ENCODE measurements around the gene NOS1AP.
A peak's percentile ranks its signal among the peaks of the same experiment; 100 is the strongest.

Gene NOS1AP

DNA sequence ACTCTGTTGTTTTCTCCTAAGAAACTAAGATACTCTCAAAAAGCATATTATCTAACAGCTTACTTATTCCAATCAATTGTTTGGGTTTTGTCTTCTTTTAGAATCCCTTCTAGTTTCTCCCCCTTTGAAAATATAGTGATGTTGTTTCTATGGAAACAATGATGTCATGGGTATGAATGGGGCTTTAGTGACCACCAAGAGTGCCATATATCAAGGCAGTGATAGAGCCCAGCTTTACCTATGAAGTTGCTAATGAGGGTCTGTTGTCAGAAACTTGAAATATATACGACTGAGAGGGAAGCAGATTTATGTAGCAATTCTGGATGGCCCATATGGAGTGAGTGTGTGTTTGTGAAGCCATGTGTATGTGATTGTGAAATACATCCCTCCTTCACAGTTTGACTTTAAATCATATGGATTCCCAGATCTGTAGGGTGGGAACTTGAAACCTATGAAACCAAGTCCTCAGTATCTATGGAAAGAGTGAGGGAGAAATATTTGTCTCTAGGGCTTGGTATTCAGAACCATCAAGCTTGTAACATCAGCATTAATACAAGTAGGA lies 190.5 kb downstream of the NOS1AP start:
- H3K4me3 ChIP-seq (ENCODE audit: low read length) = no peak overlapping the region
- no peak overlapping the region for H3K18ac ChIP-seq (ENCODE audit: low read length)
- no peak overlapping the region for H3K27ac ChIP-seq (ENCODE audit: low read depth, low read length)
- no peak overlapping the region for H2BK5ac ChIP-seq (ENCODE audit: low read length)
- H3K4me1 ChIP-seq (ENCODE audit: control insufficient read depth, low read depth, low read length) = peaks cover 3% of the 10 kb centered on the region
- H2BK15ac ChIP-seq (replicated peaks; ENCODE audit: low read depth) = no peak overlapping the region
- no peak overlapping the region for H3K23ac ChIP-seq (ENCODE audit: low read length)
- no peaks in the 10 kb centered on the region for H3K79me2 ChIP-seq (ENCODE audit: control insufficient read depth, insufficient read depth, low read length)
- H4K8ac ChIP-seq (ENCODE audit: low read depth, low read length) = no peak overlapping the region
- no peak for DNase-seq
- WGBS (ENCODE audit: extremely low coverage, insufficient coverage, low lambda C conversion rate) = no CpG with 5 or more reads among the region's 1 CpG
- no peaks in the 10 kb centered on the region for H3K36me3 ChIP-seq (ENCODE audit: control insufficient read depth, insufficient read depth, low read length)
- H3K56ac ChIP-seq (ENCODE audit: low read length) = no peak overlapping the region
- H3K4ac ChIP-seq (ENCODE audit: low read depth, low read length) = no peak overlapping the region
- H2BK120ac ChIP-seq (ENCODE audit: low read depth, low read length) = no peak overlapping the region
- peaks cover 2% of the 10 kb centered on the region for H3K79me1 ChIP-seq (ENCODE audit: low read length)
- no peak overlapping the region for H2AK5ac ChIP-seq (ENCODE audit: low read length)
- no peak overlapping the region for H3K9ac ChIP-seq (ENCODE audit: low read length)
- no peak overlapping the region for H3K4me2 ChIP-seq (ENCODE audit: low read length)
- H3K27me3 ChIP-seq (ENCODE audit: insufficient read depth, low read length, poor library complexity) = no peaks in the 10 kb centered on the region
- no peak overlapping the region for H4K5ac ChIP-seq (ENCODE audit: low read length)

GRCh38 chr1:162264108-162264507 lies 194.6 kb downstream of the NOS1AP start:
- no peak overlapping the region for H2BK120ac ChIP-seq (ENCODE audit: low read depth, low read length)
- no peak overlapping the region for H2AK5ac ChIP-seq (ENCODE audit: low read length)
- no peak overlapping the region for H3K18ac ChIP-seq (ENCODE audit: low read length)
- no peak for DNase-seq
- no peaks in the 10 kb centered on the region for H3K79me1 ChIP-seq (ENCODE audit: low read length)
- no peak overlapping the region for H3K4me2 ChIP-seq (ENCODE audit: low read length)
- H3K23ac ChIP-seq (ENCODE audit: low read length) = no peak overlapping the region
- H4K8ac ChIP-seq (ENCODE audit: low read depth, low read length) = no peak overlapping the region
- no peaks in the 10 kb centered on the region for H3K79me2 ChIP-seq (ENCODE audit: control insufficient read depth, insufficient read depth, low read length)
- no peak overlapping the region for H2BK5ac ChIP-seq (ENCODE audit: low read length)
- no peak overlapping the region for H4K5ac ChIP-seq (ENCODE audit: low read length)
- H3K56ac ChIP-seq (ENCODE audit: low read length) = no peak overlapping the region
- no CpG with 5 or more reads among the region's 1 CpG for WGBS (ENCODE audit: extremely low coverage, insufficient coverage, low lambda C conversion rate)
- no peaks in the 10 kb centered on the region for H3K4me1 ChIP-seq (ENCODE audit: control insufficient read depth, low read depth, low read length)
- no peak overlapping the region for H3K27ac ChIP-seq (ENCODE audit: low read depth, low read length)
- no peaks in the 10 kb centered on the region for H3K27me3 ChIP-seq (ENCODE audit: insufficient read depth, low read length, poor library complexity)
- no peak overlapping the region for H3K4me3 ChIP-seq (ENCODE audit: low read length)
- no peak overlapping the region for H2BK15ac ChIP-seq (replicated peaks; ENCODE audit: low read depth)
- no peak overlapping the region for H3K4ac ChIP-seq (ENCODE audit: low read depth, low read length)
- no peaks in the 10 kb centered on the region for H3K36me3 ChIP-seq (ENCODE audit: control insufficient read depth, insufficient read depth, low read length)
- H3K9ac ChIP-seq (ENCODE audit: low read length) = no peak overlapping the region

- H3K18ac ChIP-seq (ENCODE audit: low read length) = no peak overlapping the region
- H3K56ac ChIP-seq (ENCODE audit: low read length) = no peak overlapping the region
- H2BK120ac ChIP-seq (ENCODE audit: low read depth, low read length) = no peak overlapping the region
- no peak overlapping the region for H3K4me3 ChIP-seq (ENCODE audit: low read length)
- H3K79me1 ChIP-seq (ENCODE audit: low read length) = peaks cover 3% of the 10 kb centered on the region
- H2BK5ac ChIP-seq (ENCODE audit: low read length) = no peak overlapping the region
- H2BK15ac ChIP-seq (replicated peaks; ENCODE audit: low read depth) = no peak overlapping the region
- no peaks in the 10 kb centered on the region for H3K4me1 ChIP-seq (ENCODE audit: control insufficient read depth, low read depth, low read length)
- H3K36me3 ChIP-seq (ENCODE audit: control insufficient read depth, insufficient read depth, low read length) = no peaks in the 10 kb centered on the region
- WGBS (ENCODE audit: extremely low coverage, insufficient coverage, low lambda C conversion rate) = no CpG with 5 or more reads among the region's 4 CpGs
- H4K5ac ChIP-seq (ENCODE audit: low read length) = no peak overlapping the region
- no peak overlapping the region for H3K9ac ChIP-seq (ENCODE audit: low read length)
- H3K23ac ChIP-seq (ENCODE audit: low read length) = no peak overlapping the region
- no peak overlapping the region for H3K27ac ChIP-seq (ENCODE audit: low read depth, low read length)
- H3K27me3 ChIP-seq (ENCODE audit: insufficient read depth, low read length, poor library complexity) = no peaks in the 10 kb centered on the region
- no peak overlapping the region for H2AK5ac ChIP-seq (ENCODE audit: low read length)
- H3K79me2 ChIP-seq (ENCODE audit: control insufficient read depth, insufficient read depth, low read length) = no peaks in the 10 kb centered on the region
- no peak overlapping the region for H3K4me2 ChIP-seq (ENCODE audit: low read length)
- H3K4ac ChIP-seq (ENCODE audit: low read depth, low read length) = no peak overlapping the region
- no peak overlapping the region for H4K8ac ChIP-seq (ENCODE audit: low read depth, low read length)
- no peak for DNase-seq
Observed at GRCh38 chr1:162265983-162266382, 196.5 kb downstream of the NOS1AP start.

DNA sequence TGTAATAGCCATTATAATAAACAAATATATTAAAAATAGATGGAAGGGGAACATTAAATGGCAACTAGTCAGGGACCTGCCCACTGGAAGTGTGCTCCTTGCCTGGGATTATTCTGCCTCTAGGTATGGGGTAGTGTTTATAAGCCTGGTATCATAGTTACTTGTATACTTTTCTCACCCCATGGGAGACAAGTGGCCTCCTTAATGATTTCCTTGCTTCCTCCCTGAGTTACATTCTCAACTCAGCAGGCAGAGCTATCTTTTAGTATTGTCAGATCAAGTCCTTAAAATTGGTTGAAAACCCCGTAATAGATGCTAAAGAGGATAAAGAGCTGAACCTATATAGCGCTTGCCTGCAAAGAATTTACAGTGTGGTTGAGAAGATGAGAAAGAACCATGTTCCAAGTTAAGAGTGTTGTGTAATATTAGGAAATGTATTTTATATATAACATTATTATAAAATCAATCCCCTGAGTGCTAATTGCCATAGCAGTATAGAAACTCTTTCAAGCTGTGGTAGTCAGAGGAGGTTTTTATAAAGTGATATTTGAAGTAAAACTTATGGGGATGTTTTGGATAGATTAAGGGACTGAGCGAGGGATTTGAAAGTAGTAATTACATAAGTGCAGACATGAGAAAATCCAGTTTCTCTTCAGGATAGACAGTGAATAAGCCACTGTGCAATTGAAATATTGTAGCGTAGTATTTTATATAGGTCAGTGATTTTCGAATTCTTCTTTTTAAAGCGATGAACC lies 200.7 kb downstream of the NOS1AP start:
- H4K5ac ChIP-seq (ENCODE audit: low read length) = no peak overlapping the region
- H3K18ac ChIP-seq (ENCODE audit: low read length) = no peak overlapping the region
- H3K23ac ChIP-seq (ENCODE audit: low read length) = no peak overlapping the region
- no peak overlapping the region for H3K4me2 ChIP-seq (ENCODE audit: low read length)
- no peaks in the 10 kb centered on the region for H3K27me3 ChIP-seq (ENCODE audit: insufficient read depth, low read length, poor library complexity)
- DNase-seq = peak; percentile 84
- H2AK5ac ChIP-seq (ENCODE audit: low read length) = no peak overlapping the region
- H3K36me3 ChIP-seq (ENCODE audit: control insufficient read depth, insufficient read depth, low read length) = no peaks in the 10 kb centered on the region
- H3K27ac ChIP-seq (ENCODE audit: low read depth, low read length) = no peak overlapping the region
- H3K56ac ChIP-seq (ENCODE audit: low read length) = no peak overlapping the region
- H3K4me1 ChIP-seq (ENCODE audit: control insufficient read depth, low read depth, low read length) = no peaks in the 10 kb centered on the region
- 100% methylated on average over 1 of the region's 6 CpGs for WGBS (ENCODE audit: extremely low coverage, insufficient coverage, low lambda C conversion rate)
- H2BK120ac ChIP-seq (ENCODE audit: low read depth, low read length) = no peak overlapping the region
- no peak overlapping the region for H2BK5ac ChIP-seq (ENCODE audit: low read length)
- H3K4me3 ChIP-seq (ENCODE audit: low read length) = no peak overlapping the region
- H3K4ac ChIP-seq (ENCODE audit: low read depth, low read length) = no peak overlapping the region
- no peak overlapping the region for H4K8ac ChIP-seq (ENCODE audit: low read depth, low read length)
- no peak overlapping the region for H2BK15ac ChIP-seq (replicated peaks; ENCODE audit: low read depth)
- no peak overlapping the region for H3K9ac ChIP-seq (ENCODE audit: low read length)
- peaks cover 3% of the 10 kb centered on the region for H3K79me1 ChIP-seq (ENCODE audit: low read length)
- no peaks in the 10 kb centered on the region for H3K79me2 ChIP-seq (ENCODE audit: control insufficient read depth, insufficient read depth, low read length)

DNA sequence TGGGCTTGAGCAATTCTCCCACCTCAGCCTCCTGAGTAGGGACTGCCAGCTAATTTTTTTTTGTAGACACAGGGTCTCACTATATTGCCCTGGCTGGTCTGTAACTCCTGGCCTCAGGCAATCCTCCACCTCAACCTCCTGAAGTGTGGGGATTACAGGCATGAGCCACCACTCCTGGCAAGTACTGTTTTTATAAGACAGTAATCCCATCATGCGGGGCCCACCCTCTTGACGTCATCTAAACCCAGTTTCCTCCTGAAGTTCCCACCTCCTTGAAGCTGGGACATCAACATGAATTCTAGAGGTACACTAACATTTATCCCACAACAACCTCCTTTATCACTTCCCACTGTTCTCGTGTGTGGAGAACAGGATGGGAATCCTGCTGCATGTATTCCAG lies 202.5 kb downstream of the NOS1AP start:
- no peaks in the 10 kb centered on the region for H3K27me3 ChIP-seq (ENCODE audit: insufficient read depth, low read length, poor library complexity)
- no peaks in the 10 kb centered on the region for H3K4me1 ChIP-seq (ENCODE audit: control insufficient read depth, low read depth, low read length)
- DNase-seq = no peak
- H2BK120ac ChIP-seq (ENCODE audit: low read depth, low read length) = no peak overlapping the region
- no peak overlapping the region for H3K4ac ChIP-seq (ENCODE audit: low read depth, low read length)
- no peak overlapping the region for H2BK15ac ChIP-seq (replicated peaks; ENCODE audit: low read depth)
- H3K79me2 ChIP-seq (ENCODE audit: control insufficient read depth, insufficient read depth, low read length) = no peaks in the 10 kb centered on the region
- H3K27ac ChIP-seq (ENCODE audit: low read depth, low read length) = no peak overlapping the region
- no CpG with 5 or more reads among the region's 3 CpGs for WGBS (ENCODE audit: extremely low coverage, insufficient coverage, low lambda C conversion rate)
- no peak overlapping the region for H4K8ac ChIP-seq (ENCODE audit: low read depth, low read length)
- H3K4me3 ChIP-seq (ENCODE audit: low read length) = no peak overlapping the region
- H2AK5ac ChIP-seq (ENCODE audit: low read length) = no peak overlapping the region
- H3K23ac ChIP-seq (ENCODE audit: low read length) = no peak overlapping the region
- H3K79me1 ChIP-seq (ENCODE audit: low read length) = peaks cover 3% of the 10 kb centered on the region
- H3K36me3 ChIP-seq (ENCODE audit: control insufficient read depth, insufficient read depth, low read length) = no peaks in the 10 kb centered on the region
- no peak overlapping the region for H3K18ac ChIP-seq (ENCODE audit: low read length)
- no peak overlapping the region for H3K56ac ChIP-seq (ENCODE audit: low read length)
- H4K5ac ChIP-seq (ENCODE audit: low read length) = no peak overlapping the region
- H2BK5ac ChIP-seq (ENCODE audit: low read length) = no peak overlapping the region
- H3K9ac ChIP-seq (ENCODE audit: low read length) = no peak overlapping the region
- no peak overlapping the region for H3K4me2 ChIP-seq (ENCODE audit: low read length)

- Histone ChIP-seq H3K4me2 (ENCODE audit: low read length) (no peak overlapping the region), H3K23ac (ENCODE audit: low read length) (no peak overlapping the region), H4K8ac (ENCODE audit: low read depth, low read length) (no peak overlapping the region), H3K18ac (ENCODE audit: low read length) (no peak overlapping the region), H3K56ac (ENCODE audit: low read length) (no peak overlapping the region), H3K27ac (ENCODE audit: low read depth, low read length) (no peak overlapping the region), H2BK120ac (ENCODE audit: low read depth, low read length) (no peak overlapping the region), H3K9ac (ENCODE audit: low read length) (no peak overlapping the region), H2AK5ac (ENCODE audit: low read length) (no peak overlapping the region), H3K36me3 (ENCODE audit: control insufficient read depth, insufficient read depth, low read length) (no peaks in the 10 kb centered on the region), H3K79me1 (ENCODE audit: low read length) (peaks cover 3% of the 10 kb centered on the region), H3K4ac (ENCODE audit: low read depth, low read length) (no peak overlapping the region), H2BK15ac (replicated peaks; ENCODE audit: low read depth) (no peak overlapping the region), H2BK5ac (ENCODE audit: low read length) (no peak overlapping the region), H3K27me3 (ENCODE audit: insufficient read depth, low read length, poor library complexity) (no peaks in the 10 kb centered on the region), H3K4me1 (ENCODE audit: control insufficient read depth, low read depth, low read length) (no peaks in the 10 kb centered on the region), H3K79me2 (ENCODE audit: control insufficient read depth, insufficient read depth, low read length) (no peaks in the 10 kb centered on the region), H3K4me3 (ENCODE audit: low read length) (no peak overlapping the region), H4K5ac (ENCODE audit: low read length) (no peak overlapping the region)
- no peak for DNase-seq
- WGBS (ENCODE audit: extremely low coverage, insufficient coverage, low lambda C conversion rate) = no CpG with 5 or more reads among the region's 5 CpGs
Observed at GRCh38 chr1:162272419-162272818, 202.9 kb downstream of the NOS1AP start.
